ENCODE results near the gene YJEFN3. TPM values are rescaled to one million over a fixed set of nuclear protein-coding genes. Genes with fewer than 3 reads are reported as not detected.

The YJEFN3 gene
- total and polyA plus RNA-seq, 10 of the 15 experiments (the other 5 are each of a cell fraction or from before 2014, with no cell fraction given) = 0.05 to 6.9 (median 3.5) TPM

- no peak for TF ChIP-seq BCLAF1 (IDR thresholded peaks at IDR 0.05)
- TF ChIP-seq ETV6 (conservative IDR thresholded peaks at IDR 0.05 in 1 of 2, IDR thresholded peaks at IDR 0.05 in 1 of 2; ENCODE audit: borderline replicate concordance in 1 of 2, low read depth in 1 of 2) = peak in 1 of 2 experiments; percentile 59; a peak in 2 of 4 replicates
- TF ChIP-seq SREBF1 (IDR thresholded peaks at IDR 0.05; ENCODE audit: low read length) = no peak
- TF ChIP-seq SMC3 (IDR thresholded peaks at IDR 0.05; ENCODE audit: borderline replicate concordance, low read length) = no peak
- TF ChIP-seq EGR1 (IDR thresholded peaks at IDR 0.05; ENCODE audit: borderline replicate concordance in 1 of 2, low read depth in 2 of 2, low read length in 2 of 2) = peak in 1 of 2 experiments; percentile 58; a peak in 2 of 3 replicates
- TF ChIP-seq RB1 (IDR thresholded peaks at IDR 0.05; ENCODE audit: borderline replicate concordance) = peak; percentile 95; the same call in 1 of the 2 replicates
- no peak for TF ChIP-seq IRF3 (IDR thresholded peaks at IDR 0.05)
- TF ChIP-seq RUNX3 (IDR thresholded peaks at IDR 0.05; ENCODE audit: low read length) = peak; percentile 47
- peak; percentile 75; the same call in 1 of the 2 replicates for TF ChIP-seq SMAD5 (IDR thresholded peaks at IDR 0.05; ENCODE audit: low read depth)
- 0 out of 2 replicates have a peak, but pooled peaks have one; percentile 32 for TF ChIP-seq CBFB (IDR thresholded peaks at IDR 0.05; ENCODE audit: low read depth)
- TF ChIP-seq RAD51 (IDR thresholded peaks at IDR 0.05) = no peak
- TF ChIP-seq RFX5 (IDR thresholded peaks at IDR 0.05; ENCODE audit: low read depth, low read length) = no peak
- no peak for TF ChIP-seq CHD4 (IDR thresholded peaks at IDR 0.05)
- TF ChIP-seq NR2F1 (conservative IDR thresholded peaks at IDR 0.05) = peak; percentile 51; the same call in 1 of the 2 replicates
- TF ChIP-seq KLF5 (IDR thresholded peaks at IDR 0.05; ENCODE audit: partially characterized antibody) = no peak
- no peak for TF ChIP-seq MXI1 (IDR thresholded peaks at IDR 0.05; ENCODE audit: low read depth, low read length)
- no peak for TF ChIP-seq BCL11A (IDR thresholded peaks at IDR 0.05; ENCODE audit: low read depth, low read length)
- TF ChIP-seq TCF7 (IDR thresholded peaks at IDR 0.05; ENCODE audit: borderline replicate concordance) = no peak
- no peak for TF ChIP-seq CHD1 (IDR thresholded peaks at IDR 0.05; ENCODE audit: low read depth, low read length)
- peak; percentile 62; the same call in 1 of the 2 replicates for TF ChIP-seq PAX5 (IDR thresholded peaks at IDR 0.05; ENCODE audit: borderline replicate concordance, low read depth, low read length)
- no peak for TF ChIP-seq JUND (IDR thresholded peaks at IDR 0.05; ENCODE audit: low read depth, low read length)
- TF ChIP-seq EP300 (IDR thresholded peaks at IDR 0.05; ENCODE audit: borderline replicate concordance in 1 of 2, control insufficient read depth in 1 of 2, low read depth in 2 of 2, low read length in 2 of 2) = no peak
- no peak for TF ChIP-seq SUZ12 (IDR thresholded peaks at IDR 0.05; ENCODE audit: unreplicated experiment)
- TF ChIP-seq POLR2A (IDR thresholded peaks at IDR 0.05; ENCODE audit: low read depth, low read length) = peak; percentile 96
- TF ChIP-seq SKIL (IDR thresholded peaks at IDR 0.05; ENCODE audit: low read depth, poor library complexity, severe bottlenecking) = no peak
- peak; percentile 92 for TF ChIP-seq NR2C1 (IDR thresholded peaks at IDR 0.05)
Measured at GRCh38 chr19:19515642-19516519, 12.8 kb upstream of the YJEFN3 start, which contains the start of gene NDUFA13 (continued).

Measured in GM12878 (cell line).